Calu3 (cell line): ENCODE data around the gene SCG3. TPM values are rescaled to one million over a fixed set of nuclear protein-coding genes. Genes with fewer than 3 reads are reported as not detected.

Experiments used
- BruUV-seq: library from RNA; stranded (reverse); fragments of 400-500 nt; replicated peaks from 2 replicates; lab custom pipeline; 2021; lab: Mats Ljungman, UMichigan
- CTCF ChIA-PET: fragments of 300-600 bp; sonication (Branson Sonifier 250); formaldehyde crosslinking; loops from one replicate; lab custom pipeline; 2022; ENCODE audit warnings: antibody characterized with exemption; lab: Charles Lee
- DNase-seq: peaks from one replicate; pipeline ENCODE4 v3.0.0; 2022
- H3K27ac Mint-ChIP-seq: one replicate; pipeline ENCODE4 v1.8.0; 2022; ENCODE audit warnings: mixed read lengths; ENCODE audit not compliant: unreplicated experiment
- H3K27me3 Mint-ChIP-seq: one replicate; pipeline ENCODE4 v1.8.0; 2022; ENCODE audit warnings: mixed read lengths; ENCODE audit not compliant: unreplicated experiment
- H3K36me3 Mint-ChIP-seq: one replicate; pipeline ENCODE4 v1.8.0; 2022; ENCODE audit warnings: mild to moderate bottlenecking, moderate library complexity, mixed read lengths; ENCODE audit not compliant: insufficient read depth, unreplicated experiment
- H3K4me1 Mint-ChIP-seq: one replicate; pipeline ENCODE4 v1.8.0; 2022; ENCODE audit warnings: mild to moderate bottlenecking, low read depth, mixed read lengths; ENCODE audit not compliant: unreplicated experiment
- H3K4me3 Mint-ChIP-seq: one replicate; pipeline ENCODE4 v1.8.0; 2022; ENCODE audit warnings: mild to moderate bottlenecking, low read depth, moderate library complexity, mixed read lengths; ENCODE audit not compliant: unreplicated experiment
- H3K9me3 Mint-ChIP-seq: one replicate; pipeline ENCODE4 v1.8.0; 2022; ENCODE audit warnings: low read depth, mixed read lengths; ENCODE audit not compliant: unreplicated experiment
- CTCF ChIP-seq: fragments of 200-600 bp; IDR thresholded peaks from one replicate; pipeline ENCODE4 v1.8.0; 2022; ENCODE audit warnings: antibody characterized with exemption; ENCODE audit not compliant: unreplicated experiment
- intact Hi-C: fragments of 100-400 bp; cut with micrococcal nuclease; formaldehyde crosslinking; loops from one replicate; pipeline ENCODE4 v1.10.0; 2022; ENCODE audit not compliant: unreplicated experiment
- total RNA-seq: library from RNA; stranded (reverse); gene quantifications from 2 replicates; pipeline ENCODE4 v1.2.3, GENCODE V29; 2022

SCG3 gene
- total RNA-seq, 1 experiment from 2014 or later, result not detected

GRCh38 chr15:51677452-51677851 is 3.9 kb upstream of the SCG3 start:
- H3K27ac Mint-ChIP-seq, result no peak overlapping the region
- intact Hi-C loops, result no loop called here
- peaks cover 65% of the 10 kb centered on the region for H3K27me3 Mint-ChIP-seq
- no peak for DNase-seq
- no peaks in the 10 kb centered on the region for H3K36me3 Mint-ChIP-seq
- BruUV-seq, result no TSS peak
- H3K9me3 Mint-ChIP-seq, result no peaks in the 10 kb centered on the region
- CTCF ChIA-PET, result no interaction called here
- no peak for TF ChIP-seq CTCF
- no peaks in the 10 kb centered on the region for H3K4me1 Mint-ChIP-seq
- no peak overlapping the region for H3K4me3 Mint-ChIP-seq

GRCh38 chr15:51678096-51678495 is 3.2 kb upstream of the SCG3 start:
- CTCF ChIA-PET, result no interaction called here
- Mint-ChIP-seq H3K4me3 (no peak overlapping the region), H3K36me3 (no peaks in the 10 kb centered on the region), H3K27ac (no peak overlapping the region), H3K9me3 (no peaks in the 10 kb centered on the region), H3K27me3 (peaks cover 63% of the 10 kb centered on the region), H3K4me1 (no peaks in the 10 kb centered on the region)
- no peak for TF ChIP-seq CTCF
- intact Hi-C loops, result no loop called here
- BruUV-seq, result no TSS peak
- DNase-seq, result no peak

GRCh38 chr15:51680321-51680720 is 982 bp upstream of the SCG3 start:
- no peak overlapping the region for H3K4me3 Mint-ChIP-seq
- no peak overlapping the region for H3K27ac Mint-ChIP-seq
- CTCF ChIA-PET, result no interaction called here

GRCh38 chr15:51687565-51687964 is 6.3 kb downstream of the SCG3 start:
- DNase-seq, result no peak
- Mint-ChIP-seq H3K36me3 (no peaks in the 10 kb centered on the region), H3K27ac (no peak overlapping the region), H3K9me3 (no peaks in the 10 kb centered on the region), H3K4me3 (no peak overlapping the region), H3K4me1 (no peaks in the 10 kb centered on the region), H3K27me3 (peaks cover 93% of the 10 kb centered on the region)
- intact Hi-C loops, result no loop called here
- no TSS peak for BruUV-seq
- TF ChIP-seq CTCF, result no peak
- CTCF ChIA-PET, result no interaction called here

More at GRCh38 chr15:51680321-51680720, 982 bp upstream of the SCG3 start:
- Mint-ChIP-seq H3K9me3 (no peaks in the 10 kb centered on the region), H3K36me3 (no peaks in the 10 kb centered on the region), H3K27me3 (peaks cover 63% of the 10 kb centered on the region), H3K4me1 (no peaks in the 10 kb centered on the region)
- no TSS peak for BruUV-seq
- DNase-seq, result no peak
- TF ChIP-seq CTCF, result no peak
- intact Hi-C loops, result no loop called here

GRCh38 chr15:51688863-51689262 is 7.6 kb downstream of the SCG3 start:
- Mint-ChIP-seq H3K27me3 (peaks cover 94% of the 10 kb centered on the region), H3K9me3 (no peaks in the 10 kb centered on the region), H3K36me3 (no peaks in the 10 kb centered on the region), H3K4me1 (no peaks in the 10 kb centered on the region), H3K4me3 (no peak overlapping the region), H3K27ac (no peak overlapping the region)
- no peak for DNase-seq
- intact Hi-C loops, result no loop called here
- CTCF ChIA-PET, result no interaction called here
- no peak for TF ChIP-seq CTCF
- no TSS peak for BruUV-seq
